ENCODE data around the gene P4HB.

Gene P4HB

DNA sequence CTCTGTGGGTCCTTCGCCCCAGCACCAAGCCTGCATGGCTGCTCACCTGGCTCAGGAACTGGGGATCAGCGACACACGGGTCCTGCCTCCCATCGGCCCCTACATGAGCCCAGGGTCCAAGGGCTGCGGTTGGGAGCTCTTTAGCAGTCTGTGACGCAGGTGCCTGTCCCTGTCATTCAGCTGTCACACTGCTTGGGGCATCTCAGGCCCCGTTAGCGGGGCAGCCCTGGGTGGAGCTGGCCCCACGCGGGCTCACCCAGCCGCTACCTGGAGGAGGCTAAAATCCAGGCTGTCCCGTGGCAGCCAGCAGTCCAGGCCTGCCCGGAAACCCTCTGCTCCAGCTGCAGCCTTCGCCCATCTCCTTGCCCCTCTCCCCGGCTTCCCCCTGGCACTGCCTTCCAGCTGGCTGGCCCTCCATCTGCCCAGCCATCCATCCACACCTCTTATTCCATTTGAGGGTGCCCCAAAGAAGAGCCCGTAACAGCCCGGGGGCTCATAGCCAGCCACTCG, 53.1 kb downstream of the P4HB start:
- TF ChIP-seq CTCF (IDR thresholded peaks at IDR 0.05; ENCODE audit: unreplicated experiment in 3 of 3), result no peak
- H3K36me3 Mint-ChIP-seq (ENCODE audit: low read depth), result peaks cover 7% of the 10 kb centered on the region
- no peaks in the 10 kb centered on the region for H3K9me3 Mint-ChIP-seq
- H3K27me3 Mint-ChIP-seq (ENCODE audit: low read depth), result peaks cover 67% of the 10 kb centered on the region
- no peak overlapping the region for H3K27ac Mint-ChIP-seq
- H3K4me3 Mint-ChIP-seq, result no peak overlapping the region
- H3K4me1 Mint-ChIP-seq, result no peaks in the 10 kb centered on the region

DNA sequence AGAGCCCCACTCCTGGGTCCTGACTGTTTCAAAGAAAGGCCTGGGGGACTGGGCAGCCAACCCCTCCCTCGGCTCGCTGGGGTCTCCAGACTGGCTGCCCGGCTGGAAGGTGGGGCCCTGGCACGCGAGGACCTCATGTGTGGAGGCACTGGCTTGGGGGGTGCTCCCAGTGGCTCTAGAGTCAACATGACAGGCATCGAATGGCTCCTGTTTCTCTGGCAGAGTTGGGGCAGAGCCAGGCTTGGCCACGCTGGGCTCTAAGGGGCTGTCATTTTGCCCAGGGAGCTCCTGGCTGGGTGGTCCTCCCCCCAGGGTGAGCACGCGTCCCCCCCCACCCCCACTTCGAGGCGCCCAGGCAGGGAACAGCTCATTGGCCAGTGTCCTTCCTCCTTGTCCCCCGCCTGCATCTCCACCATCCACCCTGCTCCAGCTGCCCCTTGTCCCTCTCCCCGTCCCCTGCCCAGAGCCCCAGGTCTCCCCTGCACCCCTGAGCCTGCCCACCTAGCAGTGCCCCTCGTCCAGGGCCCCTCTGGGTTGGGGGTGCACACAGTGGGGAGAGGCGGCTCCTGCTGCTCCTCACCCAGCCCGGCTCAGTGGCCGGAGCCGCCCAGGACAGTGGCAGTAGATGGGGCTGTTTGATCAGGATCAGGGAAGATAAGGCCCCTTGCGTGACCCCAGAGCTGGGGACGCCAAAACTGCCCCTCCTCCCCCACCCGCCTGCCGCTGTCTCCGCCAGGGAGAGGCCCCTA, 53.7 kb downstream of the P4HB start:
- no peak for TF ChIP-seq CTCF (IDR thresholded peaks at IDR 0.05; ENCODE audit: unreplicated experiment in 3 of 3)
- Mint-ChIP-seq H3K27ac (no peak overlapping the region), H3K36me3 (ENCODE audit: low read depth) (peaks cover 7% of the 10 kb centered on the region), H3K9me3 (no peaks in the 10 kb centered on the region), H3K27me3 (ENCODE audit: low read depth) (peaks cover 73% of the 10 kb centered on the region), H3K4me1 (no peaks in the 10 kb centered on the region), H3K4me3 (peak overlapping the region in 1 of 3 experiments; percentile 11)

GRCh38 chr17:81805707-81806460, 54.5 kb downstream of the P4HB start:
- no peaks in the 10 kb centered on the region for H3K4me1 Mint-ChIP-seq
- H3K36me3 Mint-ChIP-seq (ENCODE audit: low read depth), result peaks cover 7% of the 10 kb centered on the region
- no peak overlapping the region for H3K27ac Mint-ChIP-seq
- H3K9me3 Mint-ChIP-seq, result no peaks in the 10 kb centered on the region
- no peak for TF ChIP-seq CTCF (IDR thresholded peaks at IDR 0.05; ENCODE audit: unreplicated experiment in 3 of 3)
- H3K27me3 Mint-ChIP-seq (ENCODE audit: low read depth), result peaks cover 80% of the 10 kb centered on the region
- H3K4me3 Mint-ChIP-seq, result peak overlapping the region in 1 of 3 experiments; percentile 37

- H3K9me3 Mint-ChIP-seq, result peaks cover 4% of the 10 kb centered on the region
- no peaks in the 10 kb centered on the region for H3K4me1 Mint-ChIP-seq
- peaks cover 87% of the 10 kb centered on the region for H3K27me3 Mint-ChIP-seq (ENCODE audit: low read depth)
- H3K27ac Mint-ChIP-seq, result no peak overlapping the region
- peaks cover 7% of the 10 kb centered on the region for H3K36me3 Mint-ChIP-seq (ENCODE audit: low read depth)
- H3K4me3 Mint-ChIP-seq, result peak overlapping the region; percentile 46 to 72 (median 71)
- TF ChIP-seq CTCF (IDR thresholded peaks at IDR 0.05; ENCODE audit: unreplicated experiment in 3 of 3), result no peak
These were observed 55.6 kb downstream of the P4HB start for GRCh38 chr17:81804559-81805399.

GRCh38 chr17:81803728-81804558, 56.4 kb downstream of the P4HB start, which contains the start of gene GCGR:
Gene GCGR (plus strand): TSS chr17:81804150. CDS start chr17:81809019, 4,869 bp downstream.
- no peak for TF ChIP-seq CTCF (IDR thresholded peaks at IDR 0.05; ENCODE audit: unreplicated experiment in 3 of 3)
- peak within 1 kb of the TSS; percentile 46 to 72 (median 71) for H3K4me3 Mint-ChIP-seq
- peaks cover 86% of the 10 kb centered on the region for H3K27me3 Mint-ChIP-seq (ENCODE audit: low read depth)
- no peaks in the 10 kb centered on the region for H3K4me1 Mint-ChIP-seq
- peaks cover 11% of the 10 kb centered on the region for H3K9me3 Mint-ChIP-seq
- peaks cover under 1% of the 10 kb centered on the region for H3K36me3 Mint-ChIP-seq (ENCODE audit: low read depth)
- H3K27ac Mint-ChIP-seq, result no peak within 1 kb of the TSS
